GM19043 (cell line): Measurements from ENCODE around the gene RUBCNL.

Experiments used
- ATAC-seq: cut with Tn5 transposase; IDR thresholded peaks from one replicate; pipeline ENCODE4 v1.9.1; 2021; ENCODE audit warnings: low read depth; ENCODE audit not compliant: unreplicated experiment

The RUBCNL gene

DNA sequence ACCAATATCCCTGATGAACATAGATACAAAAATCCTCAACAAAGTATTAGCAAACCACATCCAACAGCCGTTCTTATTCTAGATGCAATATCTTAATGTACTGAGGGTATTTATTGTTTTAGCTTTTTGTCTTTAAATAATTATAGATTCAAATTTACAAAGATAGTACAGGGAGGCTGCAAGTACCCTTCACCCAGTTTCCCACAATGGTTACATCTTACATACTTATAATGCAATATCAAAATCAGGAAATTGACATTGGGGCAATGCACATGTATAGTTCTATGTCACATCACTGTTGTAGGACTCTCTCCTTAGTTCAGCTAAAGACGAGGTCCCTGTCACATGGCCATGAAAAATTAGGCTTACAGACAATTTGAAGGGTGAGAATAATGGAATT lies 75.8 kb downstream of the RUBCNL start:
- no peak for ATAC-seq

DNA sequence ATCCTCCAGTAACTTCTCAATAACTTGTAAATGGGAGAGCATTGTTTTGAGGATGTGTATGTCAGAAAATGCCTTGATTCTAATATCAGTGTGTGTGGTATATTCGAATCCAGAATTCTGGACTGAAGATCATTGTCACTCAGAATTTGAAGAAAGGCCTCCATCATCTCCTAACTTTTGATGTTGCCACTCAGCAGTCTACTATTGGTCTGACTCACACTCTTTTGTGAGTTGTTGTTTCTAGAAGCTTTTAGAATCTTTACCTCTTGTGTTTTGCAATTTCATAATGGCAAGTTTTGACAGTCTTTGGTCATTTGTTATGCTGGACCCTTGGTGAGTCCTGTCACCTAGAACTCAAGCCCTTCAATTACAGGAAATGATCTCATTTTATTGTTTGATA lies 77.0 kb downstream of the RUBCNL start:
- ATAC-seq: no peak

GRCh38 chr13:46307554-46307953 lies 79.5 kb downstream of the RUBCNL start:
- no peak for ATAC-seq

DNA sequence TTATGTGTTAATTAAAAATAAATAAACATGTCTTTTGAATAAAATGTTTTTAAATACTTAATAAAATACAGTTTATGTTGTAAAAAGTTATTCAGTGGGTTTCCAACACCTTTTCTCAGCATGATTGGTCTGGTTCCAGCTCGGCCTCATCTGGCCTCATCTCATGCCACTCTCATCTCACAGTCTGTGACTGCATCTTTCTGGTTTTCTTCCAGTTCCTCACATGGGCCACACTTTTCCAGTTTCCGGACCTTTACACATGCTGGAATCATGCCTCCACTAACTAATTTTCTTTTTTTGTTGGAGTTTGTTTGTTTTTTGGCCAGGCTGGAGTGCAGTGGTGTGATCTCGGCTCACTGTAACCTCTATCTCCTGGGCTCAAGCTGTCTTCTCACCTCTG lies 82.5 kb downstream of the RUBCNL start:
- ATAC-seq: no peak

GRCh38 chr13:46303742-46304385 lies 83.2 kb downstream of the RUBCNL start:
- no peak for ATAC-seq

GRCh38 chr13:46297361-46297811 lies 89.7 kb downstream of the RUBCNL start:
- ATAC-seq: no peak

GRCh38 chr13:46296921-46297320 lies 90.1 kb downstream of the RUBCNL start:
- no peak for ATAC-seq

GRCh38 chr13:46296115-46296822 lies 90.8 kb downstream of the RUBCNL start:
- peak; percentile 33 for ATAC-seq

DNA sequence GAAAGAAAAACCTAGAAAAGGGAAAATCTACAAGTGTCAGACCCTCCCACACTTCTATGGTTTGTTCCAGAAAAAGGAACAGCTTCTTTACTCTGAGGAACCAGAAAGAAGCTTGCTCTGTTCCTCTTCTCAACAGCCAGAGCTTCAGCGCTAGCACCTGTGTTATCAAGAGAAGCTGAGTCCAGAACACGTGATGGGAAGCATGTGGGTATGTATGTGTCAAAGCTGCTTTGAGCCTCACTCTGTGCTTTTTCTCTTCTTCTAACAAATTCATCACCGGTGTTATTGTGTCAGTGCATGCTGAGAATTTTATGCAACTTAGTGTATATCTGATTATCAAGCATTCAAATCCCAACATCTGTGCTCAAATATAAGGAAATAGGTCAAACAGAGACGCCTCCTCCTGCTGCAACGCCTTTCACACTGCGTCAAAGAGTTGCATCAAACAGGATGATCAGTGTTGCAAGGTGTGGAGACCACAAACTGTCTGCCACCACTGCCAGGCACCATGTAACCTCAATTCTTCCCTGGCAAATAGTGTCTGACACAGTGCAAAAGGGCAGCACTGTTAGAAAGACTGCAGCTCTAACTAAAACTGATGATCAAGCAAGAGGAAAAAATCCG lies 91.4 kb downstream of the RUBCNL start:
- ATAC-seq: peak; percentile 63

GRCh38 chr13:46293436-46293835 lies 93.6 kb downstream of the RUBCNL start:
- ATAC-seq: no peak
